Measurements from ENCODE around the gene PSMB2. TPM values are rescaled to one million over a fixed set of nuclear protein-coding genes. Genes with fewer than 3 reads are reported as not detected.
"Not testable (repeated sequence)": the region's sequence is repeated elsewhere in the genome, so short reads cannot be mapped to it uniquely, and the experiment has no call there.

Gene PSMB2
- total and polyA plus RNA-seq, 10 of the 15 experiments (the other 5 are each of a cell fraction or from before 2014, with no cell fraction given) = 71.7 to 299 (median 145) TPM

- H3K4me1 ChIP-seq (ENCODE audit: control insufficient read depth, insufficient read depth, low read length); SMC1A ChIA-PET (ENCODE audit: uncharacterized antibody, unreplicated experiment); RAD21 ChIA-PET (ENCODE audit: unreplicated experiment); FAIRE-seq; H3K79me2 ChIP-seq (ENCODE audit: control insufficient read depth, insufficient read depth, low read length); H3K27ac ChIP-seq (ENCODE audit: control insufficient read depth, insufficient read depth); H3K27me3 ChIP-seq (replicated peaks in 1 of 2; ENCODE audit: control insufficient read depth in 2 of 2, insufficient read depth in 2 of 2, low read length in 1 of 2); in situ Hi-C loops (cut with MboI); DNase-seq (ENCODE audit: low read depth, low spot score); intact Hi-C loops (cut with micrococcal nuclease; ENCODE audit: unreplicated experiment); H3K4me2 ChIP-seq (ENCODE audit: control insufficient read depth, insufficient read depth); H3K9me3 ChIP-seq (replicated peaks; ENCODE audit: control insufficient read depth, insufficient read depth, low read length); BruUV-seq (replicated peaks); H4K20me1 ChIP-seq (ENCODE audit: control insufficient read depth, insufficient read depth); H3K36me3 ChIP-seq (ENCODE audit: control insufficient read depth in 2 of 2, insufficient read depth in 2 of 2, low read length in 1 of 2); CTCF ChIA-PET; H3K9ac ChIP-seq (ENCODE audit: control insufficient read depth, insufficient read depth, low read length); H3K4me3 ChIP-seq; ATAC-seq; H2AFZ ChIP-seq (ENCODE audit: control insufficient read depth, low read depth, low read length): not testable (repeated sequence)
- 45% methylated on average over 4 of the region's 4 CpGs for WGBS (ENCODE audit: insufficient coverage, insufficient replicate concordance, low lambda C conversion rate, missing lambda C conversion rate)
- POLR2A ChIA-PET = interaction anchor here (0.6 kb wide), 1 partner anchor 230 kb away, joined by 3 read pairs; no protein-coding TSS in a partner anchor
Observed at GRCh38 chr1:35690103-35690502, 48.8 kb upstream of the PSMB2 start.

GRCh38 chr1:35688161-35688560, 46.8 kb upstream of the PSMB2 start:
- FAIRE-seq = no peak
- RAD21 ChIA-PET (ENCODE audit: unreplicated experiment) = no interaction called here

More at GRCh38 chr1:35688161-35688560, 46.8 kb upstream of the PSMB2 start:
- ChIA-PET SMC1A (ENCODE audit: uncharacterized antibody, unreplicated experiment) (interaction anchor here (0.6 kb wide), 1 partner anchor 48 kb away, joined by 3 read pairs; no protein-coding TSS in a partner anchor), CTCF (no interaction called here), POLR2A (no interaction called here)
- in situ Hi-C loops (cut with MboI) = no loop called here
- Histone ChIP-seq H3K9me3 (replicated peaks; ENCODE audit: control insufficient read depth, insufficient read depth, low read length) (no peaks in the 10 kb centered on the region), H3K9ac (ENCODE audit: control insufficient read depth, insufficient read depth, low read length) (no peak overlapping the region), H3K4me3 (no peak overlapping the region), H3K27ac (ENCODE audit: control insufficient read depth, insufficient read depth) (no peak overlapping the region), H4K20me1 (ENCODE audit: control insufficient read depth, insufficient read depth) (no peaks in the 10 kb centered on the region), H3K79me2 (ENCODE audit: control insufficient read depth, insufficient read depth, low read length) (no peaks in the 10 kb centered on the region), H3K36me3 (ENCODE audit: control insufficient read depth in 2 of 2, insufficient read depth in 2 of 2, low read length in 1 of 2) (no peaks in the 10 kb centered on the region), H3K4me2 (ENCODE audit: control insufficient read depth, insufficient read depth) (no peak overlapping the region), H3K27me3 (replicated peaks in 1 of 2; ENCODE audit: control insufficient read depth in 2 of 2, insufficient read depth in 2 of 2, low read length in 1 of 2) (peaks cover 0 to 2% of the 10 kb centered on the region in 2 experiments; a peak in 2 of 4 replicates), H2AFZ (ENCODE audit: control insufficient read depth, low read depth, low read length) (no peak overlapping the region), H3K4me1 (ENCODE audit: control insufficient read depth, insufficient read depth, low read length) (no peaks in the 10 kb centered on the region)
- WGBS (ENCODE audit: insufficient coverage, insufficient replicate concordance, low lambda C conversion rate, missing lambda C conversion rate) = 49% methylated on average over 5 of the region's 5 CpGs
- intact Hi-C loops (cut with micrococcal nuclease; ENCODE audit: unreplicated experiment) = no loop called here
- no peak for ATAC-seq
- no TSS peak for BruUV-seq (replicated peaks)
- no peak for DNase-seq (ENCODE audit: low read depth, low spot score)
- TF ChIP-seq PAX8 (IDR thresholded peaks at IDR 0.05) = no peak
- TF ChIP-seq DPF2 (IDR thresholded peaks at IDR 0.05) = no peak
- no peak for TF ChIP-seq MEF2B (IDR thresholded peaks at IDR 0.05; ENCODE audit: partially characterized antibody, poor library complexity, severe bottlenecking)
- no peak for TF ChIP-seq IKZF2 (IDR thresholded peaks at IDR 0.05)
- no peak for TF ChIP-seq ZSCAN29 (IDR thresholded peaks at IDR 0.05)
- TF ChIP-seq RBBP5 (conservative IDR thresholded peaks at IDR 0.05) = no peak
